ENCODE data around the gene C16orf90.
"Not testable (repeated sequence)": the region's sequence is repeated elsewhere in the genome, so short reads cannot be mapped to it uniquely, and the experiment has no call there.

Gene C16orf90

DNA sequence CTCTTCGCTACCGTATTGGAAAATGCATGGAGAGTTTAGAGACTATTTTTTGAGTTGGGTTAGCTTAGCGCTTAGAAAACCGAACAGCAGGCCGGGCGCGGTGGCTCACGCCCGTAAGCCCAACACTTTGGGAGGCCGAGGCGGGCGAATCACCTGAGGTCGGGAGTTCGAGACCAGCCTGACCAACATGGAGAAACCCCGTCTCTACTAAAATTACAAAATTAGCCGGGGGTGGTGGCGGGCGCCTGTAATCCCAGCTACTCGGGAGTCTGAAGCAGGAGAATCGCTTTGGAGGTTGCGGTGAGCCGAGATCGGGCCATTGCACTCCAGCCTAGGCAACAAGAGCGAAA is 6.1 kb upstream of the C16orf90 start:
- not testable (repeated sequence) for H3K27me3 Mint-ChIP-seq

GRCh38 chr16:3498988-3499387 is 3.7 kb upstream of the C16orf90 start:
- Mint-ChIP-seq H3K4me3 (no peak overlapping the region), H3K27ac (no peak overlapping the region), H3K27me3 (no peaks in the 10 kb centered on the region), H3K36me3 (no peaks in the 10 kb centered on the region), H3K4me1 (peaks cover 16% of the 10 kb centered on the region), H3K9me3 (no peaks in the 10 kb centered on the region)
- DNase-seq (ENCODE audit: low spot score in 2 of 2), result no peak
- ATAC-seq (ENCODE audit: low read depth), result no peak

More for the DNA sequence above, 6.1 kb upstream of the C16orf90 start:
- not testable (repeated sequence) for H3K9me3 Mint-ChIP-seq; ATAC-seq (ENCODE audit: low read depth); DNase-seq (ENCODE audit: low spot score in 2 of 2); H3K36me3 Mint-ChIP-seq
- H3K4me1 Mint-ChIP-seq, result peaks cover 16% of the 10 kb centered on the region
- peak overlapping the region; percentile 76 for H3K4me3 Mint-ChIP-seq
- peak overlapping the region; percentile 65 for H3K27ac Mint-ChIP-seq

DNA sequence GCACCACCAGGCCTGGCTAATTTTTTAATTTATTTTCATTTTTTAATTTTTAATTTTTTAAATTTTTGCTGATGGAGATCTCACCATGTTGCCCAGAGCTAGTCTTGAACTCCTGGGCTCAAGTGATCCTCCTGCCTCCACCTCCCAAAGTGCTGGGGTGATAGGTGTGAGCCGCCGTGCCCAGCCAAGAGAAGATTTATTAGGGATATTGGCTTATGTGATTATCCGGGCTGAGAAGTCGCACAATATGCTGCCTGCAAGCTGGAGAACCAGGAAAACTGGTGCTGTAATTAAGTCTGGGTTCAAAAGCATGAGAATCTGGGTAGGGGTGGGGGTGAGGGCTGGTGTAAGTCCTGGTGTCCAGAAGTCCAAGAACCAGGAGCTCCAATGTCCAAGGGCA is 2.5 kb upstream of the C16orf90 start:
- no peaks in the 10 kb centered on the region for H3K27me3 Mint-ChIP-seq
- no peaks in the 10 kb centered on the region for H3K36me3 Mint-ChIP-seq
- no peak overlapping the region for H3K27ac Mint-ChIP-seq

DNA sequence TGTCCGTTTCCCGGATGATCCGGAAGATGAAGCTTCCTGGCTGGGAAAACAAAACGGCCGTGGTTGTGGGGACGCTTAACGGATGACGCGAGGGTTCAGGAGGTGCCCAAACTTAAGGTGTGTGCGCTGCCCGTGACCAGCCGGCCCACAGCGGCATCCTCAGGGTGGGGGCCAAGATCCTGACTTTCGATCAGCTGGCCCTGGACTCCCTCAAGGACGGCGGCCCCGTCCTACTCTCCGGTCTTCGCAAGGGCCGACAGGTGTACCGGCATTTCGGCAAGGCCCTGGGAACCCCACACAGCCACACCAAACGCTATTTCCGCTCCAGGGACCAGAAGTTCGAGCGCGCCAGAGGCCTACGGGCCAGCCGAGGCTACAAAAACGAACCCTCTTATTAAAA is 1.1 kb upstream of the C16orf90 start:
- Mint-ChIP-seq H3K27me3 (no peaks in the 10 kb centered on the region), H3K27ac (no peak overlapping the region), H3K36me3 (no peaks in the 10 kb centered on the region), H3K4me3 (no peak overlapping the region), H3K9me3 (no peaks in the 10 kb centered on the region), H3K4me1 (peaks cover 11% of the 10 kb centered on the region)
- ATAC-seq (ENCODE audit: low read depth), result no peak
- no peak for DNase-seq (ENCODE audit: low spot score in 2 of 2)

More for the DNA sequence above, 2.5 kb upstream of the C16orf90 start:
- peaks cover 16% of the 10 kb centered on the region for H3K4me1 Mint-ChIP-seq
- ATAC-seq (ENCODE audit: low read depth) (no peak), DNase-seq (ENCODE audit: low spot score in 2 of 2) (no peak)
- no peaks in the 10 kb centered on the region for H3K9me3 Mint-ChIP-seq
- no peak overlapping the region for H3K4me3 Mint-ChIP-seq

GRCh38 chr16:3494386-3494973 is 809 bp downstream of the C16orf90 start:
- Mint-ChIP-seq H3K27ac (no peak overlapping the region), H3K4me3 (no peak overlapping the region), H3K27me3 (no peaks in the 10 kb centered on the region), H3K4me1 (peaks cover 2% of the 10 kb centered on the region), H3K36me3 (no peaks in the 10 kb centered on the region), H3K9me3 (no peaks in the 10 kb centered on the region)
- no peak for ATAC-seq (ENCODE audit: low read depth)
- no peak for DNase-seq (ENCODE audit: low spot score in 2 of 2)

- Mint-ChIP-seq H3K36me3 (no peaks in the 10 kb centered on the region), H3K4me1 (no peaks in the 10 kb centered on the region), H3K4me3 (no peak overlapping the region), H3K9me3 (no peaks in the 10 kb centered on the region), H3K27me3 (no peaks in the 10 kb centered on the region), H3K27ac (no peak overlapping the region)
- no peak for ATAC-seq (ENCODE audit: low read depth)
- no peak for DNase-seq (ENCODE audit: low spot score in 2 of 2)
Measured at GRCh38 chr16:3492356-3492755, 2.9 kb downstream of the C16orf90 start.

DNA sequence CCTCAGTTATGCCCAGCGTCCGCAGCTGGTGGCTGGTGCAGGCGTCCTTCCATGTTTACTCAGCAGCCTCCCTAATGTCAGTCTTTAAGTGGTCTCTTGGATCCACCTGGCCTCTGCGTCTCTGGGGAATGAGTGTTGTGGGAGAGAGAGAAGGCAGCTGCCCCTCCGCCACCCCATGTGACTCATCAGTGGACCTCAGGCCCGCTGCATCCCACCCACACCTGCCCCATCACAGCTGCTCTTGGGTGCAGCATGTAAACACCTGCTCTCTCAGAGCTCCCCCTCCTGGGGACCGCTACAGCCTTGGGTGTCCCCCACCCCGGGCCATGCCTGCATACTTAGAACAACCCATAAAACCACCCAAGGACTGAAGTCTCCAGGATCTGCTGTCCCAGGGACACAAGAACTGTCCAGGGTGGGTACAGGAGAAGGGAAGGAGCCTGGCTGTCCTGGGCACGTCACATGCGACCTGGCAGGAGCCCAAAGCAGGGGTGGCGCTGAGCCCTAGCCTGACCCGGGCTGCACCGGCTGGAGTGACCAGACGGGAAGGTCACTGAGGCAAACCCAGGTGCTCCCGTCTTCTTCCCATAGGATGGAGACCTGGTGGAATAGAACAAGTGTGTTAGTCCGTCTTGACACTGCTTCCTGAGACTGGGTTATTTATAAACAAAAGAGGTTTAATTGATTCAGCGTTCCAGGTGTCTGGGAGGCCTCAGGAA is 4.2 kb downstream of the C16orf90 start:
- no peaks in the 10 kb centered on the region for H3K4me1 Mint-ChIP-seq
- H3K9me3 Mint-ChIP-seq, result no peaks in the 10 kb centered on the region
- ATAC-seq (ENCODE audit: low read depth), result no peak
- H3K4me3 Mint-ChIP-seq, result no peak overlapping the region
- DNase-seq (ENCODE audit: low spot score in 2 of 2), result no peak
- no peaks in the 10 kb centered on the region for H3K27me3 Mint-ChIP-seq
- H3K27ac Mint-ChIP-seq, result no peak overlapping the region
- peaks cover 3% of the 10 kb centered on the region for H3K36me3 Mint-ChIP-seq

DNA sequence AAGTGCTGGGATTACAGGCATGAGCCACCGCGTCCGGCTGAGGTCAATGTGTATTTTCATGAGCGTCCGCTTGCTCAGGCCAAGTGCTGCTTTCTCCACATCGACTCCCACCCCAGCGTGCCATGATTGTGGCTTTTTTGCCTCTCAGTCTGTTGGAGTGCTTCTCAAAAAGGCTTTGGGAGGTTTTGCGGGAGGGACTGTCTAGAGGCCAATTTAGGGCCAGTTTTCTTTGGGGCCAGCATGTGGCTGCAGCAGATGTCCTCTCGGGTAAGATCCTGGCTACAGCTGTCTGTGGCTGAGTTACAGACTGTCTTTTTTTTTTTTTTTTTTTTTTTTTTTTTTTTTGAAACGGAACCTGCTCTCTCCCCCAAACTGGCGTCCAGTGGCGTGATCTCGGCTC is 6.5 kb downstream of the C16orf90 start:
- Mint-ChIP-seq H3K9me3 (no peaks in the 10 kb centered on the region), H3K4me1 (no peaks in the 10 kb centered on the region), H3K27me3 (no peaks in the 10 kb centered on the region), H3K27ac (no peak overlapping the region), H3K4me3 (no peak overlapping the region), H3K36me3 (peaks cover 15% of the 10 kb centered on the region)
- DNase-seq (ENCODE audit: low spot score in 2 of 2) (no peak), ATAC-seq (ENCODE audit: low read depth) (no peak)

DNA sequence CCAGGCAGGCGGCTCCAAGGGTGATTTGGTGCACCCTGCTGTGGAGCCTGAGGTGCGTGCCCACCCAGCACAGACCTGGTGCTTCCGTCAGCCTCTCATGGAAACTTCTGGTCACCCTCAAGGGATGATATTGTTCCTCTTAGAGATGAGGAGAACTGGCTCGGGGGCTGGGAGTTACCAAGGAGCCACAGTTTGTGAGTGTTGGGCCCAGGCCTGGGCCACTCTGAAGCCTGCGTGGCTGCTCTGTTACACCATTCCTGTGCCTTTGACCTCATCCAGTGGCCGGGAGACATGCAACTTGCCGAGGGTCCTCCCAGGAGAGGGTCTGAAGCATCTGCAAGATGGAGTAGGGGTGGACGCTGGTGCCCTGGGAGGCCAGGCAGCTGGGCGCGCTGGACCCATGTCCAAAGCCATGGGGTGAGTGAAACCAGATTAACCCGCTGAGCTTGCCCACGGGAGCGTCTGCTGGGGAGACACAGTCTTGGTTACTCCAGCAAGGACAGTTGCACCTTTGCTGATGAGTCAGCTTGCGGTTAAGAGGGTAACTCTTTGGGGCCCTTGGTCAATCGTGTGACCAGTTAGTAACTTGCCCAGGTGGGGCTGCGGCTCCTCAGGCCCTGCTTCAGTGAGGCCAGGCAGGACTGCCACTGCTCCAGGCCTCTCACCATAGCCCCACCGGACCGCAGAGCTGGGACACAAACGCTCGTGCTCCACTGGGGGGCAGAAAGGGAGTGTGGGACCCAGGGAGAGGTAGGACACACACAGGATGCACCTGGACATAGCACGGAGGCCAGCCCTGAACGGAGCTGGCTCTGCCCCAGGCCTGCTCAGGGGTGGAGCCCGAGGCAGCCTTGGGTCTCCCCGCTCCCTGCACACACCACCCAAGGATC is 7.5 kb downstream of the C16orf90 start:
- DNase-seq (ENCODE audit: low spot score in 2 of 2) (no peak), ATAC-seq (ENCODE audit: low read depth) (no peak)
- H3K27me3 Mint-ChIP-seq, result no peaks in the 10 kb centered on the region
- peaks cover 23% of the 10 kb centered on the region for H3K36me3 Mint-ChIP-seq
- H3K4me1 Mint-ChIP-seq, result no peaks in the 10 kb centered on the region
- no peaks in the 10 kb centered on the region for H3K9me3 Mint-ChIP-seq
- H3K4me3 Mint-ChIP-seq, result no peak overlapping the region
- H3K27ac Mint-ChIP-seq, result no peak overlapping the region

- no peaks in the 10 kb centered on the region for H3K27me3 Mint-ChIP-seq
- no peaks in the 10 kb centered on the region for H3K9me3 Mint-ChIP-seq
- peaks cover 29% of the 10 kb centered on the region for H3K36me3 Mint-ChIP-seq
- no peak for ATAC-seq (ENCODE audit: low read depth)
- H3K4me3 Mint-ChIP-seq, result no peak overlapping the region
- no peaks in the 10 kb centered on the region for H3K4me1 Mint-ChIP-seq
- DNase-seq (ENCODE audit: low spot score in 2 of 2), result no peak
- H3K27ac Mint-ChIP-seq, result no peak overlapping the region
Measured at GRCh38 chr16:3486506-3487215, 8.6 kb downstream of the C16orf90 start.

DNA sequence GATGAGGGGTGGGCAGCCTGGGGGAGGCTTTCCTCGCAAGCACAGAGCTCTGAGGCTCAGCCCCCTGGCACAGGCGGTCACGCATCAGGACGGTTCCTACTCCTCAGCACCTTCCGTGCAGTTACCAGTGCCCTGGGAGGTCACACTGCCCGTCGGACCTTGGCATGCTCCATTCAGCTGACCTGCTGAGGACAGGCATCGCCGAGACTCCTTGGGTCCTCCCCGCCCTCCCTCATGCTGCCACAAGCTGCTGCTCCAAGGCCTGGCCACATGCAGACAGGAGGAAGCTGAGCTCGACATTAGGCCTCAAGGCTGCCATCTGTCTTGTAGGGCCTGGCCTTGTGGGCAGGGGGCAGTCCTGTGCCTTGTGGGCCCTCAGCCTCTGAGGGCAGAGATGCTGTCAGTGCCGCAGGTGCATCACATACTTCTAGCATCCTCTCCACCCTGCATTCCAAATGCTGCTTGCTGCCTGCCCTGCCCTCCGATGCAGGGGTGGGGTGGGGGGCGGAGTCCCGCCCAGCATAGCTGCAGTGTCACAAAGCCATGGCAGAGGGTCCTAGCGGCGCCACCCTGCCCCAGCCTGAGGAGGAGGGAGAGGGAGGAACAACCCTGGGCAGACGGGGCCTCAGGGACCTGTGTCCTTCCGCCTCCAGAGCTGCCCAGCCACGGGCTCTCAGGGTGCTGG is 9.3 kb downstream of the C16orf90 start:
- DNase-seq (ENCODE audit: low spot score in 2 of 2) (no peak), ATAC-seq (ENCODE audit: low read depth) (no peak)
- no peaks in the 10 kb centered on the region for H3K27me3 Mint-ChIP-seq
- H3K9me3 Mint-ChIP-seq, result no peaks in the 10 kb centered on the region
- H3K4me1 Mint-ChIP-seq, result no peaks in the 10 kb centered on the region
- H3K4me3 Mint-ChIP-seq, result no peak overlapping the region
- H3K36me3 Mint-ChIP-seq, result peaks cover 36% of the 10 kb centered on the region
- no peak overlapping the region for H3K27ac Mint-ChIP-seq

- no peaks in the 10 kb centered on the region for H3K9me3 Mint-ChIP-seq
- peaks cover 36% of the 10 kb centered on the region for H3K36me3 Mint-ChIP-seq
- DNase-seq (ENCODE audit: low spot score in 2 of 2) (no peak), ATAC-seq (ENCODE audit: low read depth) (no peak)
- H3K4me3 Mint-ChIP-seq, result no peak overlapping the region
- no peaks in the 10 kb centered on the region for H3K4me1 Mint-ChIP-seq
- no peak overlapping the region for H3K27ac Mint-ChIP-seq
- no peaks in the 10 kb centered on the region for H3K27me3 Mint-ChIP-seq
Measured at GRCh38 chr16:3485097-3485745, 10.1 kb downstream of the C16orf90 start.
